VCaP (cell line): ENCODE results near the gene HIVEP3.
"Not testable (repeated sequence)": the region's sequence is repeated elsewhere in the genome, so short reads cannot be mapped to it uniquely, and the experiment has no call there.

Experiments
- H3K27ac ChIP-seq: fragments of 450-650 bp; 2 replicates; pipeline ENCODE4 v1.5.1; 2017
- CTCF ChIP-seq: fragments of 450-650 bp; conservative IDR thresholded peaks from 2 replicates; pipeline ENCODE4 v1.5.1; 2017; ENCODE audit warnings: mild to moderate bottlenecking, moderate library complexity

The HIVEP3 gene

GRCh38 chr1:41953291-41953690, 34.6 kb upstream of the HIVEP3 start:
- H3K27ac ChIP-seq = no peak overlapping the region
- TF ChIP-seq CTCF = no peak

- no peak for TF ChIP-seq CTCF
- H3K27ac ChIP-seq = no peak overlapping the region
These were observed 33.5 kb upstream of the HIVEP3 start for GRCh38 chr1:41952208-41952607.

GRCh38 chr1:41951492-41951891, 32.8 kb upstream of the HIVEP3 start:
- H3K27ac ChIP-seq = not testable (repeated sequence)

GRCh38 chr1:41950820-41951219, 32.1 kb upstream of the HIVEP3 start:
- H3K27ac ChIP-seq = no peak overlapping the region
- no peak for TF ChIP-seq CTCF

- not testable (repeated sequence) for H3K27ac ChIP-seq
These were observed 27.2 kb upstream of the HIVEP3 start for GRCh38 chr1:41945946-41946345.

- no peak overlapping the region for H3K27ac ChIP-seq
- TF ChIP-seq CTCF = no peak
These were observed 25.0 kb upstream of the HIVEP3 start for GRCh38 chr1:41943717-41944116.

- TF ChIP-seq CTCF = no peak
- H3K27ac ChIP-seq = no peak overlapping the region
These were observed 23.6 kb upstream of the HIVEP3 start for GRCh38 chr1:41942278-41942677.

GRCh38 chr1:41941381-41941780, 22.7 kb upstream of the HIVEP3 start:
- H3K27ac ChIP-seq = no peak overlapping the region
- TF ChIP-seq CTCF = no peak

GRCh38 chr1:41939194-41939593, 20.5 kb upstream of the HIVEP3 start:
- no peak for TF ChIP-seq CTCF
- H3K27ac ChIP-seq = no peak overlapping the region
